ENCODE data around the gene TFCP2L1. TPM values are rescaled to one million over a fixed set of nuclear protein-coding genes. Genes with fewer than 3 reads are reported as not detected.
"Not testable (repeated sequence)": the region's sequence is repeated elsewhere in the genome, so short reads cannot be mapped to it uniquely, and the experiment has no call there.

Gene TFCP2L1
- total RNA-seq, 1 donor from 2014 or later: not detected

- Mint-ChIP-seq H3K4me3 (ENCODE audit: unreplicated experiment) (no peak overlapping the region), H3K9me3 (ENCODE audit: unreplicated experiment) (no peaks in the 10 kb centered on the region), H3K27me3 (ENCODE audit: unreplicated experiment) (peaks cover 27% of the 10 kb centered on the region), H3K27ac (ENCODE audit: unreplicated experiment) (no peak overlapping the region), H3K36me3 (ENCODE audit: unreplicated experiment) (no peaks in the 10 kb centered on the region), H3K4me1 (ENCODE audit: unreplicated experiment) (no peaks in the 10 kb centered on the region)
- no peak for TF ChIP-seq CTCF (IDR thresholded peaks at IDR 0.05)
- no peak for DNase-seq (ENCODE audit: extremely low spot score, unreplicated experiment)
These were observed 53.5 kb downstream of the TFCP2L1 start for GRCh38 chr2:121231385-121232000.

- Mint-ChIP-seq H3K9me3 (ENCODE audit: unreplicated experiment) (no peaks in the 10 kb centered on the region), H3K4me3 (ENCODE audit: unreplicated experiment) (no peak overlapping the region), H3K27ac (ENCODE audit: unreplicated experiment) (no peak overlapping the region), H3K36me3 (ENCODE audit: unreplicated experiment) (no peaks in the 10 kb centered on the region), H3K27me3 (ENCODE audit: unreplicated experiment) (peaks cover 20% of the 10 kb centered on the region), H3K4me1 (ENCODE audit: unreplicated experiment) (no peaks in the 10 kb centered on the region)
- no peak for TF ChIP-seq CTCF (IDR thresholded peaks at IDR 0.05)
- DNase-seq (ENCODE audit: extremely low spot score, unreplicated experiment): no peak
These were observed 56.5 kb downstream of the TFCP2L1 start for GRCh38 chr2:121228521-121228920.

DNA sequence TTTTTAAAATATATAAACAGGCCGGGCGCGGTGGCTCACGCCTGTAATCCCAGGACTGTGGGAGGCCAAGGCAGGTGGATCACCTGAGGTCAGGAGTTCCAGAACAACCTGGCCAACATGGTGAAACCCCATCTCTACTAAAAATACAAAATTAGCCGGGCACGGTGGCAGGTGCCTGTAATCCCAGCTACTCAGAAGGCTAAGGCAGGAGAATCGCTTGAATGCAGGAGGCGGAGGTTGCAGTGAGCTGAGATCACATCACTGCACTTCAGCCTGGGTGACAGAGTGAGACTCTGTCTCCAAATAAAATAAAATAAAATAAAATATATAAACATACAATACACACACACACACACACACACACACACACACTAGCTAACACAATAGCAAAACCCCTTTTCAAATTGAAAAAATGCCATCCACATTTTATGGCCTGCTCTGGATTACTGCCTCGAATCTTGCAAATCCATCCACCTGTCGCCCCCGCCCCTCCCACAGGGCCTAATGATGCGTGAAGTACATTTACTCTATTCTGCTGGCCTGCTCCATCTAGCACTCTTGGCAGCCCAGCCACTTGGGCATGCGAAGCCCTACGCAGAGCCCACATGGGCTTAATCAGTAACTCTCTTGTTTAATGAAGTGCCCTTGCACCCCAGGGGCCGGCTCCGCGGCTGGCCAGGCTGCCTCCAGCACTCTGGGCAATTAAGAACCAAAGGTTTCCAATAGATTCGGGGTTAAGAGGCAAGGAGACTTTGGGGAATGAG, 57.4 kb downstream of the TFCP2L1 start:
- not testable (repeated sequence) for H3K27ac Mint-ChIP-seq (ENCODE audit: unreplicated experiment); H3K36me3 Mint-ChIP-seq (ENCODE audit: unreplicated experiment); H3K9me3 Mint-ChIP-seq (ENCODE audit: unreplicated experiment); H3K4me3 Mint-ChIP-seq (ENCODE audit: unreplicated experiment); DNase-seq (ENCODE audit: extremely low spot score, unreplicated experiment); H3K4me1 Mint-ChIP-seq (ENCODE audit: unreplicated experiment)
- peaks cover 23% of the 10 kb centered on the region for H3K27me3 Mint-ChIP-seq (ENCODE audit: unreplicated experiment)

GRCh38 chr2:121225681-121226080, 59.3 kb downstream of the TFCP2L1 start:
- not testable (repeated sequence) for DNase-seq (ENCODE audit: extremely low spot score, unreplicated experiment); H3K4me1 Mint-ChIP-seq (ENCODE audit: unreplicated experiment); H3K36me3 Mint-ChIP-seq (ENCODE audit: unreplicated experiment); H3K9me3 Mint-ChIP-seq (ENCODE audit: unreplicated experiment); H3K4me3 Mint-ChIP-seq (ENCODE audit: unreplicated experiment); H3K27ac Mint-ChIP-seq (ENCODE audit: unreplicated experiment)
- peaks cover 30% of the 10 kb centered on the region for H3K27me3 Mint-ChIP-seq (ENCODE audit: unreplicated experiment)

- no peak for DNase-seq (ENCODE audit: extremely low spot score, unreplicated experiment)
- Mint-ChIP-seq H3K27ac (ENCODE audit: unreplicated experiment) (no peak overlapping the region), H3K4me1 (ENCODE audit: unreplicated experiment) (no peaks in the 10 kb centered on the region), H3K36me3 (ENCODE audit: unreplicated experiment) (no peaks in the 10 kb centered on the region), H3K4me3 (ENCODE audit: unreplicated experiment) (no peak overlapping the region), H3K9me3 (ENCODE audit: unreplicated experiment) (no peaks in the 10 kb centered on the region), H3K27me3 (ENCODE audit: unreplicated experiment) (peaks cover 32% of the 10 kb centered on the region)
- no peak for TF ChIP-seq CTCF (IDR thresholded peaks at IDR 0.05)
These were observed 64.0 kb downstream of the TFCP2L1 start for GRCh38 chr2:121220995-121221394.

DNA sequence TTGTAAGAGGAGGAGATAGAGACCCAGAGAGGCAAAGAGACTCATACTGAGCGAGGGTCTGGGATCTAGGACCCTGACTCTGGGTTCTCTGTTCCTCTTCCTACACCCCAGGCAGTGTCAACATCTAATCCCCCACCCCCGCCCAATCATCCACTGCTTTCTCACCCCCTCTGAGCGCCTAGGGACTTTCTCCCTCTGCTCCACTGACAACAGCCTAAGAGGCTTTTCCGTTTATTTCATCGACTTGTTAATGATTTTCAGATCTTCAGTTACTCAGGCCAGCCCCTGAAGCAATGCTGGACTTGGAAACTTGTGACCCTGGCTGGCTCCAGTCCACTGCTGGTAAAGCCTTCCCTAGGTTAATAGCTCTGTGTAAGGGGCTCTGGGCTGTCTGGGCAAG, 65.1 kb downstream of the TFCP2L1 start:
- no peak for DNase-seq (ENCODE audit: extremely low spot score, unreplicated experiment)
- H3K4me3 Mint-ChIP-seq (ENCODE audit: unreplicated experiment): no peak overlapping the region
- TF ChIP-seq CTCF (IDR thresholded peaks at IDR 0.05): no peak
- no peak overlapping the region for H3K27ac Mint-ChIP-seq (ENCODE audit: unreplicated experiment)
- H3K27me3 Mint-ChIP-seq (ENCODE audit: unreplicated experiment): peaks cover 32% of the 10 kb centered on the region
- no peaks in the 10 kb centered on the region for H3K9me3 Mint-ChIP-seq (ENCODE audit: unreplicated experiment)
- no peaks in the 10 kb centered on the region for H3K36me3 Mint-ChIP-seq (ENCODE audit: unreplicated experiment)
- no peaks in the 10 kb centered on the region for H3K4me1 Mint-ChIP-seq (ENCODE audit: unreplicated experiment)
